HAP-1 (cell line): Measurements from ENCODE around the gene KLHL22.
"Not testable (repeated sequence)": the region's sequence is repeated elsewhere in the genome, so short reads cannot be mapped to it uniquely, and the experiment has no call there.

Experiments
- DNase-seq, 2 experiments: peaks; one replicate each; pipeline ENCODE4 v3.0.0-alpha.2; 2016 to 2020; ENCODE audit warnings: low spot score in 2 of 2
- H3K27me3 ChIP-seq: fragments of 250-450 bp; sonication (Bioruptor Pico); 2 replicates; pipeline ENCODE4 v1.5.1; 2020; ENCODE audit warnings: low read depth, mild to moderate bottlenecking, moderate library complexity
- H3K36me3 ChIP-seq: fragments of 250-450 bp; sonication (Bioruptor Pico); replicated peaks from 2 replicates; pipeline ENCODE4 v1.5.1; 2020; ENCODE audit warnings: mild to moderate bottlenecking
- H3K4me1 ChIP-seq: fragments of 250-450 bp; sonication (Bioruptor Pico); 2 replicates; pipeline ENCODE4 v1.5.1; 2020; ENCODE audit warnings: mild to moderate bottlenecking
- H3K4me3 ChIP-seq: fragments of 250-450 bp; sonication (Bioruptor Pico); 2 replicates; pipeline ENCODE4 v1.5.1; 2020; ENCODE audit warnings: mild to moderate bottlenecking, moderate library complexity
- H3K9me3 ChIP-seq: fragments of 250-450 bp; sonication (Bioruptor Pico); 2 replicates; pipeline ENCODE4 v1.5.1; 2020; ENCODE audit warnings: mild to moderate bottlenecking, moderate library complexity
- in situ Hi-C: fragments of 300-500 bp; cut with MboI; formaldehyde crosslinking; loops from 3 replicates; pipeline ENCODE4 v1.14.3; 2020; ENCODE audit warnings: low sequenced_read_pairs, inconsistent platforms, mixed read lengths

KLHL22 gene

GRCh38 chr22:20463324-20464095 is 32.1 kb downstream of the KLHL22 start:
- H3K4me3 ChIP-seq: no peak overlapping the region
- no peaks in the 10 kb centered on the region for H3K9me3 ChIP-seq
- H3K4me1 ChIP-seq: no peaks in the 10 kb centered on the region
- no peaks in the 10 kb centered on the region for H3K27me3 ChIP-seq
- DNase-seq: no peak
- H3K36me3 ChIP-seq: peaks cover 19% of the 10 kb centered on the region
- in situ Hi-C loops: no loop called here

GRCh38 chr22:20459862-20460261 is 35.7 kb downstream of the KLHL22 start:
- in situ Hi-C loops: loop anchor here (10.0 kb wide), 1 partner anchor 305 kb away; the partner anchor contains the start of gene CCDC188
- Histone ChIP-seq H3K36me3 (peaks cover 31% of the 10 kb centered on the region), H3K27me3 (no peaks in the 10 kb centered on the region), H3K9me3 (no peaks in the 10 kb centered on the region), H3K4me3 (no peak overlapping the region), H3K4me1 (no peaks in the 10 kb centered on the region)
- DNase-seq: no peak

GRCh38 chr22:20459152-20459542 is 36.4 kb downstream of the KLHL22 start:
- in situ Hi-C loops: loop anchor here (10.0 kb wide), 1 partner anchor 304 kb away; the partner anchor contains the start of gene CCDC188
- H3K27me3 ChIP-seq: no peaks in the 10 kb centered on the region
- peaks cover 27% of the 10 kb centered on the region for H3K36me3 ChIP-seq
- H3K4me3 ChIP-seq: no peak overlapping the region
- no peak for DNase-seq
- H3K4me1 ChIP-seq: no peaks in the 10 kb centered on the region
- no peaks in the 10 kb centered on the region for H3K9me3 ChIP-seq

- no peak for DNase-seq
- in situ Hi-C loops: loop anchor here (10.0 kb wide), 1 partner anchor 304 kb away; the partner anchor contains the start of gene CCDC188
- no peak overlapping the region for H3K4me3 ChIP-seq
- peaks cover 27% of the 10 kb centered on the region for H3K36me3 ChIP-seq
- H3K9me3 ChIP-seq: no peaks in the 10 kb centered on the region
- H3K4me1 ChIP-seq: no peaks in the 10 kb centered on the region
- no peaks in the 10 kb centered on the region for H3K27me3 ChIP-seq
These were observed 37.0 kb downstream of the KLHL22 start for GRCh38 chr22:20458530-20459151.

- H3K4me1 ChIP-seq: no peaks in the 10 kb centered on the region
- no peak for DNase-seq
- no peaks in the 10 kb centered on the region for H3K27me3 ChIP-seq
- H3K36me3 ChIP-seq: peaks cover 27% of the 10 kb centered on the region
- no peak overlapping the region for H3K4me3 ChIP-seq
- in situ Hi-C loops: loop anchor here (10.0 kb wide), 1 partner anchor 303 kb away; the partner anchor contains the start of gene CCDC188
- H3K9me3 ChIP-seq: no peaks in the 10 kb centered on the region
These were observed 37.9 kb downstream of the KLHL22 start for GRCh38 chr22:20457506-20458240.

GRCh38 chr22:20456722-20457076 is 38.9 kb downstream of the KLHL22 start:
- no peaks in the 10 kb centered on the region for H3K4me1 ChIP-seq
- H3K9me3 ChIP-seq: no peaks in the 10 kb centered on the region
- DNase-seq: no peak
- in situ Hi-C loops: loop anchor here (10.0 kb wide), 1 partner anchor 302 kb away; the partner anchor contains the start of gene CCDC188
- no peak overlapping the region for H3K4me3 ChIP-seq
- peaks cover 27% of the 10 kb centered on the region for H3K36me3 ChIP-seq
- H3K27me3 ChIP-seq: no peaks in the 10 kb centered on the region

GRCh38 chr22:20456064-20456721 is 39.4 kb downstream of the KLHL22 start:
- H3K27me3 ChIP-seq: no peaks in the 10 kb centered on the region
- no peaks in the 10 kb centered on the region for H3K9me3 ChIP-seq
- peaks cover 27% of the 10 kb centered on the region for H3K36me3 ChIP-seq
- peak; percentile 87 to 89 for DNase-seq
- no peaks in the 10 kb centered on the region for H3K4me1 ChIP-seq
- H3K4me3 ChIP-seq: no peak overlapping the region
- in situ Hi-C loops: loop anchor here (10.0 kb wide), 1 partner anchor 301 kb away; the partner anchor contains the start of gene CCDC188

- peaks cover 24% of the 10 kb centered on the region for H3K36me3 ChIP-seq
- H3K27me3 ChIP-seq: no peaks in the 10 kb centered on the region
- H3K4me3 ChIP-seq: no peak overlapping the region
- no peaks in the 10 kb centered on the region for H3K4me1 ChIP-seq
- H3K9me3 ChIP-seq: no peaks in the 10 kb centered on the region
- no peak for DNase-seq
- in situ Hi-C loops: loop anchor here (10.0 kb wide), 1 partner anchor 301 kb away; the partner anchor contains the start of gene CCDC188
These were observed 39.9 kb downstream of the KLHL22 start for GRCh38 chr22:20455709-20456063.

GRCh38 chr22:20453222-20453621 is 42.4 kb downstream of the KLHL22 start:
- Histone ChIP-seq H3K36me3 (peaks cover 19% of the 10 kb centered on the region), H3K9me3 (no peaks in the 10 kb centered on the region), H3K4me3 (no peak overlapping the region), H3K4me1 (no peaks in the 10 kb centered on the region), H3K27me3 (no peaks in the 10 kb centered on the region)
- in situ Hi-C loops: loop anchor here (10.0 kb wide), 1 partner anchor 298 kb away; the partner anchor contains the start of gene CCDC188
- DNase-seq: no peak

- H3K27me3 ChIP-seq: no peaks in the 10 kb centered on the region
- peaks cover 18% of the 10 kb centered on the region; the same call in 1 of the 2 replicates for H3K36me3 ChIP-seq
- no peak for DNase-seq
- no peaks in the 10 kb centered on the region for H3K4me1 ChIP-seq
- in situ Hi-C loops: loop anchor here (10.0 kb wide), 1 partner anchor 297 kb away; the partner anchor contains the start of gene CCDC188
- no peaks in the 10 kb centered on the region for H3K9me3 ChIP-seq
- H3K4me3 ChIP-seq: no peak overlapping the region
These were observed 43.7 kb downstream of the KLHL22 start for GRCh38 chr22:20451920-20452319.

- in situ Hi-C loops: loop anchor here (10.0 kb wide), 1 partner anchor 296 kb away; the partner anchor contains the start of gene CCDC188
- DNase-seq: not testable (repeated sequence)
These were observed 44.3 kb downstream of the KLHL22 start for GRCh38 chr22:20451129-20451778.

GRCh38 chr22:20450551-20450906 is 45.1 kb downstream of the KLHL22 start:
- Histone ChIP-seq H3K4me3 (no peak overlapping the region), H3K9me3 (no peaks in the 10 kb centered on the region), H3K4me1 (no peaks in the 10 kb centered on the region), H3K36me3 (peaks cover 12% of the 10 kb centered on the region; the same call in 1 of the 2 replicates), H3K27me3 (no peaks in the 10 kb centered on the region)
- DNase-seq: no peak
- in situ Hi-C loops: loop anchor here (10.0 kb wide), 1 partner anchor 296 kb away; the partner anchor contains the start of gene CCDC188

More at GRCh38 chr22:20451129-20451778, 44.3 kb downstream of the KLHL22 start:
- H3K9me3 ChIP-seq, H3K4me3 ChIP-seq, H3K4me1 ChIP-seq, H3K27me3 ChIP-seq: not testable (repeated sequence)
- H3K36me3 ChIP-seq: peaks cover 17% of the 10 kb centered on the region; the same call in 1 of the 2 replicates
